Hematopoietic multipotent progenitor cell treated with erythropoietin and hydrocortisone succinate and interleukin-3 and kit ligand, for 17 days (in vitro differentiated cells): ENCODE measurements around the gene ZNF469.

Experiments
- DNase-seq: peaks from one replicate; pipeline ENCODE4 v3.0.0-alpha.2; 2015; ENCODE audit warnings: low spot score

Gene ZNF469

DNA sequence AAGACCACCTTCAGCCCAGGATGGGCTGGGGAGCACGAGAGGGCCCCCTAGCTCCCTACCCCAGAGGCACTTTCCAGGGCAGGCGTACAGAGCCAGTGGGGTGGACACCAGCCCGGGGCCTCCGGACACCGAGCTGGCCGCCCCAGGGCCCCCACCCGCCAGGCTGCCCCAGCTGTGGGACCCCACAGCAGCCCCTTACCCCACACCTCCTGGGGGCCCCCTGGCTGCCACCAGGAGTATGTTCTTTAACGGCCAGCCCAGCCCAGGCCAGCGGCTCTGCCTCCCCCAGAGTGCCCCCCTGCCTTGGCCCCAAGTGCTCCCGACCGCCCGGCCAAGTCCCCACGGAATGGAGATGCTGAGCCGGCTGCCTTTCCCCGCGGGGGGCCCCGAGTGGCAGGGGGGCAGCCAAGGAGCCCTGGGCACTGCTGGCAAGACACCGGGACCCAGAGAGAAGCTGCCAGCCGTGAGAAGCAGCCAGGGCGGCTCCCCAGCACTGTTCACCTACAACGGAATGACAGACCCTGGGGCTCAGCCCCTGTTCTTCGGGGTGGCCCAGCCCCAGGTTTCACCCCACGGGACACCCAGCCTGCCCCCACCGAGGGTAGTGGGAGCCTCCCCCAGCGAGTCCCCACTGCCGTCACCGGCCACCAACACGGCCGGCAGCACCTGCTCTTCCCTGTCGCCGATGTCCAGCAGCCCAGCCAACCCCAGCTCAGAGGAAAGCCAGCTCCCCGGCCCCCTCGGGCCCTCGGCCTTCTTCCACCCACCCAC, 46.0 kb downstream of the ZNF469 start:
- no peak for DNase-seq

GRCh38 chr16:88429387-88430184, 46.8 kb downstream of the ZNF469 start:
- no peak for DNase-seq

DNA sequence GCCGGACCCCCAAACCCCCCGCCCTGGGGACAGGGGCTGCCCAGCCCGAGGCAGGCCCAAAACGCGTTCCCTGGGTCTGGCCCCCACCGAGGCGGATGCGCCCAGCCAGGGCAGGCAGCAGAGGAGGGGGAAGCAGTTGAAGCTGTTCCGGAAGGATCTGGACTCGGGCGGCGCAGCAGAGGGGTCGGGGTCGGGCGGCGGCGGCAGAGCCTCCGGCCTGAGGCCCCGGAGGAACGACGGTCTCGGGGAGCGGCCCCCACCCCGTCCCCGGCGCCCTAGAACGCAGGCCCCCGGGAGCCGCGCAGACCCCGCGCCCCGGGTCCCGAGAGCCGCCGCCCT, 47.4 kb downstream of the ZNF469 start:
- DNase-seq = no peak

GRCh38 chr16:88430524-88431446, 48.0 kb downstream of the ZNF469 start:
- no peak for DNase-seq

GRCh38 chr16:88431651-88432050, 48.9 kb downstream of the ZNF469 start:
- no peak for DNase-seq

GRCh38 chr16:88432174-88432573, 49.4 kb downstream of the ZNF469 start:
- no peak for DNase-seq
